A673 (cell line): Measurements from ENCODE around the gene ENGASE. TPM values are rescaled to one million over a fixed set of nuclear protein-coding genes. Genes with fewer than 3 reads are reported as not detected.
A peak's percentile ranks its signal among the peaks of the same experiment; 100 is the strongest.

Experiments
- BruUV-seq: library from RNA; stranded (reverse); fragments of 400-500 nt; replicated peaks from 2 replicates; lab custom pipeline; 2021; lab: Mats Ljungman, UMichigan
- CTCF ChIA-PET: fragments of 300-600 bp; sonication (Branson Sonifier 250); formaldehyde crosslinking; loops from one replicate; lab custom pipeline; 2022; ENCODE audit warnings: antibody characterized with exemption; lab: Charles Lee
- POLR2A ChIA-PET: fragments of 300-600 bp; sonication (Branson Sonifier 250); formaldehyde crosslinking; loops from one replicate; lab custom pipeline; 2022; ENCODE audit warnings: antibody characterized with exemption; ENCODE audit not compliant: low non-redundant PET; lab: Charles Lee
- DNase-seq: peaks from one replicate; pipeline ENCODE4 v3.0.0-alpha.2; 2015; ENCODE audit warnings: low spot score
- H3K27ac ChIP-seq: fragments of 200-600 bp; sonication (generic); 2 replicates; pipeline ENCODE4 v1.5.1; 2016; ENCODE audit warnings: mixed run types, low read depth, mild to moderate bottlenecking, mixed read lengths, antibody characterized with exemption, low read length; ENCODE audit not compliant: poor library complexity, severe bottlenecking
- H3K27me3 ChIP-seq: fragments of 200-600 bp; sonication (generic); replicated peaks from 2 replicates; pipeline ENCODE4 v1.6.1; 2017; ENCODE audit warnings: mixed run types, low read depth, mild to moderate bottlenecking, mixed read lengths, antibody characterized with exemption, low read length; ENCODE audit not compliant: insufficient read depth, poor library complexity
- H3K36me3 ChIP-seq: fragments of 200-600 bp; sonication (generic); 2 replicates; pipeline ENCODE4 v1.6.1; 2016; ENCODE audit warnings: mixed run types, mild to moderate bottlenecking, mixed read lengths, antibody characterized with exemption, low read length; ENCODE audit not compliant: insufficient read depth, poor library complexity, severe bottlenecking
- H3K4me1 ChIP-seq: fragments of 200-600 bp; sonication (generic); 2 replicates; pipeline ENCODE4 v1.6.1; 2017; ENCODE audit warnings: mixed run types, mild to moderate bottlenecking, mixed read lengths, antibody characterized with exemption, low read length; ENCODE audit not compliant: insufficient read depth, poor library complexity, severe bottlenecking
- H3K4me3 ChIP-seq: fragments of 200-600 bp; sonication (generic); 2 replicates; pipeline ENCODE4 v1.5.1; 2016; ENCODE audit warnings: low read depth, mixed run types, mild to moderate bottlenecking, mixed read lengths, low read length; ENCODE audit not compliant: poor library complexity, severe bottlenecking
- H3K9me3 ChIP-seq: fragments of 200-600 bp; sonication (generic); 2 replicates; pipeline ENCODE4 v1.6.1; 2016; ENCODE audit warnings: mixed run types, low read depth, mild to moderate bottlenecking, mixed read lengths, antibody characterized with exemption, low read length; ENCODE audit not compliant: poor library complexity, severe bottlenecking
- EZH2 ChIP-seq: fragments of 200-600 bp; sonication (generic); IDR thresholded peaks from 2 replicates; pipeline ENCODE4 v1.6.1; 2017; ENCODE audit warnings: borderline replicate concordance, low read depth, mild to moderate bottlenecking, mixed read lengths, antibody characterized with exemption, low read length; ENCODE audit not compliant: poor library complexity, severe bottlenecking
- intact Hi-C: fragments of 100-400 bp; cut with micrococcal nuclease; formaldehyde crosslinking; loops from one replicate; pipeline ENCODE4 v1.10.0; 2022; ENCODE audit not compliant: unreplicated experiment
- total RNA-seq: library from RNA; stranded (reverse); gene quantifications from 2 replicates; pipeline ENCODE4 v1.2.3, GENCODE V29; 2021
- TF ChIP-seq, protein P1 (sequence below): fragments of 300-800, 200-600 bp; sonication (generic); conservative IDR thresholded peaks from 2 replicates; pipeline ENCODE4 v1.5.1; 2017; ENCODE audit warnings: low read depth, mild to moderate bottlenecking, antibody characterized with exemption, low read length, moderate library complexity, mixed read lengths

The ENGASE gene
- total RNA-seq, 1 experiment from 2014 or later = 24.4 TPM

DNA sequence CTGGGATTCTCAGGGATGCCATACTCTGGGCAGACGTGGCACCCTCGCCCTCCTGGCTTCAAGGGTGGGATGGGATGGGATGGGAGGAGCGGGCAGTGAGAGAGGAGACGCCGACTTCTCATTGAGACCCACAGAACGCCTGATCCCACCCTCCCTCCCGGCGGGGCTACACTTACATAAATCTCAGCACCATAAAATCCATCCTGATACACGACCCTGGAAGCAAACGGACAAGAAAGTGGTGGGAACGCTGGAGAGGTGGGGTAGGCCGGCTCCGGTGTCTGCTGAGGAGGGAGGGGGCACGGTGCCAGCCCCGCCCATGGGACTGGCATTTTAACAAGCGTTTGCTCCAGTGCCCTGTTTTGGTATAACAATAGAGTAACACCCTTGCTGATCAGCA lies 21.9 kb downstream of the ENGASE start:
- H3K27ac ChIP-seq = no peak overlapping the region
- TF ChIP-seq EZH2 = no peak
- TF ChIP-seq, protein P1, sequence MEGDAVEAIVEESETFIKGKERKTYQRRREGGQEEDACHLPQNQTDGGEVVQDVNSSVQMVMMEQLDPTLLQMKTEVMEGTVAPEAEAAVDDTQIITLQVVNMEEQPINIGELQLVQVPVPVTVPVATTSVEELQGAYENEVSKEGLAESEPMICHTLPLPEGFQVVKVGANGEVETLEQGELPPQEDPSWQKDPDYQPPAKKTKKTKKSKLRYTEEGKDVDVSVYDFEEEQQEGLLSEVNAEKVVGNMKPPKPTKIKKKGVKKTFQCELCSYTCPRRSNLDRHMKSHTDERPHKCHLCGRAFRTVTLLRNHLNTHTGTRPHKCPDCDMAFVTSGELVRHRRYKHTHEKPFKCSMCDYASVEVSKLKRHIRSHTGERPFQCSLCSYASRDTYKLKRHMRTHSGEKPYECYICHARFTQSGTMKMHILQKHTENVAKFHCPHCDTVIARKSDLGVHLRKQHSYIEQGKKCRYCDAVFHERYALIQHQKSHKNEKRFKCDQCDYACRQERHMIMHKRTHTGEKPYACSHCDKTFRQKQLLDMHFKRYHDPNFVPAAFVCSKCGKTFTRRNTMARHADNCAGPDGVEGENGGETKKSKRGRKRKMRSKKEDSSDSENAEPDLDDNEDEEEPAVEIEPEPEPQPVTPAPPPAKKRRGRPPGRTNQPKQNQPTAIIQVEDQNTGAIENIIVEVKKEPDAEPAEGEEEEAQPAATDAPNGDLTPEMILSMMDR = no peak
- H3K4me1 ChIP-seq = no peaks in the 10 kb centered on the region
- no peak for DNase-seq
- ChIA-PET CTCF (no interaction called here), POLR2A (no interaction called here)
- BruUV-seq = no TSS peak
- H3K27me3 ChIP-seq = peaks cover 42% of the 10 kb centered on the region
- H3K36me3 ChIP-seq = no peaks in the 10 kb centered on the region
- H3K4me3 ChIP-seq = no peak overlapping the region
- H3K9me3 ChIP-seq = no peaks in the 10 kb centered on the region
- intact Hi-C loops = no loop called here

DNA sequence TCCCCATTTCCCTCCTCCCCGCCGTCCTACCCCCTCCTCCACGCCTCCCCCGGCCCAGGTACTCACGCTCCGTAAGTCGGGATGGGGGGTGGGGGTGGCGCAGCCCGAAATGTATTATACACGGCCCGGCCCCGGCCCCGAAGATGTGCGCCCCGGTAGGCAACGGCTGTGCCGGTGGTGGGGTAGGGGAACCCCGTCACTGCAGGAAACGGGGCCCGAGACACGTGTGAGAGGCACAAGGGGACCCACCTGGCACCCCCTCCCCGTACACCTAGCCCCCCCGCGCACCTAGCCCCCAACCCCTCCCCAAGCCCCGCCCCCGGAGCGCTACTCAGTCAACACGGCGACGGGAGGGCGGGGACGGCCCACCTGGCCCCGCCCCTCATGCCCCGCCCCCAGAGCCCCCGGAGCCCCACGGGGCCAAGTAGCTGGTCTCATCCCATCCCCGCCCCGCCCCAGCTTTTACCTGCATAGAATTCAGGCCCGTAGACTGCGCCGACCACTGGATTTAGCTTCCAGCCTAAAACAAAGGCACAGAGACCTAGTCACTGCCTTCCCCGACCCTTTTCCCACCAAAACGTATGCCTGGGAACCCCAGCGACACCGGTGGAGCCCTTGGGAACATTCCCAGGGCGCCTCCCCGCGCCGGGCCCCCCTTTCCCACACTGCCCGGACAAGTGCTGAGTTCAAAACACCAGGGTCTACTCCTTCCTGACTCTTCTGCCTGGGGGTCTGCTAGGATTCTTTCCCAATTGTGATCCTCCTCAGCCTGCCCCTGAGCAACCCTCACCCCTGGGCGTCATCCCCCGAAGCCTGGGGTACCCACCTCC lies 22.8 kb downstream of the ENGASE start:
- Histone ChIP-seq H3K27me3 (peaks cover 51% of the 10 kb centered on the region), H3K9me3 (no peaks in the 10 kb centered on the region), H3K27ac (no peak overlapping the region), H3K4me1 (no peaks in the 10 kb centered on the region), H3K36me3 (no peaks in the 10 kb centered on the region), H3K4me3 (no peak overlapping the region)
- intact Hi-C loops = no loop called here
- TF ChIP-seq EZH2 = no peak
- TF ChIP-seq, protein P1 = no peak
- POLR2A ChIA-PET = no interaction called here
- DNase-seq = no peak
- CTCF ChIA-PET = interaction anchor here (0.6 kb wide), 1 partner anchor 158 kb away, joined by 7 read pairs; no protein-coding TSS in a partner anchor
- no TSS peak for BruUV-seq

DNA sequence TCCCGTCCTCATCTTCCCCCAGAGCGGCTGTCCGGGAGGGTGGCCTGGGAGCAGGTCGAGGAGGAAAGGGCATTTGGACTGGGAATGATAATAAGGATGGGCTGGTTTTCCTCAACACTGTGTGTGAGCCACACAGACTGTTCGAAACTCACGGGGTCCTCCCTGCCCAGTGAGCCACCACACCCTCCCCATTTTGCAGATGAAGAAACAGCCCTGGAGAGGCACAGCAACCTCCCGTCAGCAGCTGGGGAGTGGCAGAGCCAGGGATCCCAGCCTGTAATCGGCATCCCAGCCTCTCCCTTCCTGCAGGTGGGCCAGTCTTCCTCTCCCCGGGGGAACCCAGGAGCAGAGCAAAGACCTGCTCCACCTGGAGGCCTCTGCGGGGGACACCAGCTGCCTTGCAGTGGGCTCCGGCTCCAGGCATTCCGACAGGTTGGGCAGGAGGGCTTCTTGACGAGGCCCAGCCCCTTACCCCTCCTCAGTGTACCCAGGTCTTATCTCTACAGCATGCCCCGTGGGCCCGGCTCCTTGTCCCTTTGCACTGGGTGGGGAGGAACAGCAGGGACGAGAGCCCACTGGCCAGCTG lies 23.8 kb downstream of the ENGASE start:
- TF ChIP-seq, protein P1 = no peak
- peak; percentile 24 for TF ChIP-seq EZH2
- intact Hi-C loops = no loop called here
- ChIA-PET CTCF (interaction anchor here (0.6 kb wide), 1 partner anchor 30 kb away, joined by 3 read pairs; no protein-coding TSS in a partner anchor), POLR2A (no interaction called here)
- no TSS peak for BruUV-seq
- Histone ChIP-seq H3K27me3 (peaks cover 59% of the 10 kb centered on the region), H3K4me1 (no peaks in the 10 kb centered on the region), H3K9me3 (no peaks in the 10 kb centered on the region), H3K27ac (no peak overlapping the region), H3K4me3 (no peak overlapping the region), H3K36me3 (no peaks in the 10 kb centered on the region)
- no peak for DNase-seq
